GM13976 (cell line): ENCODE results near the gene ELMO3.

Experiments
- DNase-seq: peaks from one replicate; pipeline ENCODE4 v3.0.0; 2012; ENCODE audit warnings: low spot score
- CTCF ChIP-seq: IDR thresholded peaks from 2 replicates; pipeline ENCODE4 v1.5.1; 2012; ENCODE audit warnings: borderline replicate concordance, mild to moderate bottlenecking; ENCODE audit not compliant: insufficient read depth; ENCODE audit errors: extremely low read depth, missing control alignments, control extremely low read depth
- in situ Hi-C: fragments of 300-500 bp; cut with MboI; formaldehyde crosslinking; loops from one replicate; pipeline ENCODE4 v1.12.0; 2022; ENCODE audit warnings: low sequenced_read_pairs, mixed read lengths, inconsistent platforms; ENCODE audit not compliant: unreplicated experiment

Gene ELMO3

GRCh38 chr16:67164599-67165061, 34.3 kb upstream of the ELMO3 start, which contains the start of gene HSF4:
Gene HSF4 (plus strand): TSS chr16:67164745. CDS start chr16:67164812, 67 bp downstream.
- in situ Hi-C loops: loop anchor here (25.0 kb wide), 1 partner anchor 202 kb away; the partner anchor contains the start of gene CES3
- no peak for TF ChIP-seq CTCF
- DNase-seq: no peak

- TF ChIP-seq CTCF: no peak
- no peak for DNase-seq
- in situ Hi-C loops: loop anchor here (25.0 kb wide), 1 partner anchor 203 kb away; the partner anchor contains the start of gene CES3
These were observed 33.5 kb upstream of the ELMO3 start for GRCh38 chr16:67165121-67166078.

- TF ChIP-seq CTCF: no peak
- DNase-seq: no peak
- in situ Hi-C loops: loop anchor here (25.0 kb wide), 1 partner anchor 204 kb away; the partner anchor contains the start of gene CES3
These were observed 32.8 kb upstream of the ELMO3 start for GRCh38 chr16:67166110-67166547.

GRCh38 chr16:67166598-67167168, 32.2 kb upstream of the ELMO3 start:
- TF ChIP-seq CTCF: no peak
- no peak for DNase-seq
- in situ Hi-C loops: loop anchor here (25.0 kb wide), 1 partner anchor 204 kb away; the partner anchor contains the start of gene CES3

GRCh38 chr16:67167588-67167987, 31.3 kb upstream of the ELMO3 start:
- in situ Hi-C loops: loop anchor here (25.0 kb wide), 1 partner anchor 205 kb away; the partner anchor contains the start of gene CES3
- DNase-seq: no peak
- no peak for TF ChIP-seq CTCF

- no peak for DNase-seq
- no peak for TF ChIP-seq CTCF
- in situ Hi-C loops: loop anchor here (25.0 kb wide), 1 partner anchor 207 kb away; the partner anchor contains the start of gene CES3
These were observed 29.9 kb upstream of the ELMO3 start for GRCh38 chr16:67169011-67169451.
